ENCODE results near the gene TMEM219.
"Not testable (repeated sequence)": the region's sequence is repeated elsewhere in the genome, so short reads cannot be mapped to it uniquely, and the experiment has no call there.

TMEM219 gene, protein sequence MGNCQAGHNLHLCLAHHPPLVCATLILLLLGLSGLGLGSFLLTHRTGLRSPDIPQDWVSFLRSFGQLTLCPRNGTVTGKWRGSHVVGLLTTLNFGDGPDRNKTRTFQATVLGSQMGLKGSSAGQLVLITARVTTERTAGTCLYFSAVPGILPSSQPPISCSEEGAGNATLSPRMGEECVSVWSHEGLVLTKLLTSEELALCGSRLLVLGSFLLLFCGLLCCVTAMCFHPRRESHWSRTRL

GRCh38 chr16:29961479-29962343 is at the start of gene TMEM219:
Gene TMEM219, plus strand, starts transcription at chr16:29962079. Its CDS starts 1,065 bp downstream, at chr16:29963144.
- DNase-seq (ENCODE audit: low read depth in 3 of 3) = peak; percentile 86 to 90 (median 88)

DNA sequence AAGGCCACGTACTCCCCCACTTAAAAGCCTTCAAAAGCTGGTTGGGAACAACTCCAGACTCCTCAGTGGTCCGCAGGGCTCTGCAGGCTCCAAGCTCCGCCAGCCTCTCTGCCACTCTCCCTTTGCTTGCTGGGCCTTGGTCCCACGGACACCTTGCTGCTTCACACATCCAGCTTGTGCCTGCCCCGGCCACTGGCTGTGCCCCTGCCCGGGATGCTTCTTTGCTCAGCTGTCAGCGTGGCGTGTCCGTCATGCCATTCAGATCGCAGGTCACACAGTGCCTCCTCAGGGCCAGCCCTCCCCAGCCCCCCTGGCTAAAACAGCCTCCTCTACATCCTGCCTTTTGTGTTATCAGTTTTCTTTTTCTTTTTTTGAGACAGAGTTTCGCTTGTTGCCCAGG is 49.8 kb upstream of the TMEM219 start:
- no peak for DNase-seq (ENCODE audit: low read depth in 3 of 3)

DNA sequence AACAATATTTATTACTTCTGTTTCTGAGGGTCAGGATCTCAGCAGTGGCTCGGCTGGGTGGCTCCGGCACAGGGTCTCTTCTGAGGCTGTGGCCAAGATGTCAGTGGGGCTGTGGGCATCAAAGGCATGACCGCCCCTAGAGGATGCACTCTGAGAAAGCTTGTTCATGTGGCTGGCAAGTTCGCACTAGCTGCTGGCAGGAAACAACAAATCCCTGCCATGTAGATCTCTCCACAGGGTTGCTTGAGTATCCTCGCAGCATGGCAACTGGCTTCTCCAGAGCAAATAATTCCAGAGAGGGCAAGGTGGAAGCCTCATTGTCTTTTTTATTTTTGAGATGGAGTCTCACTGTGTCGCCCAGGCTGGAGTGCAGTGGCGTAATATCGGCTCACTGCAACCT is 48.4 kb upstream of the TMEM219 start:
- DNase-seq (ENCODE audit: low read depth in 3 of 3) = no peak

DNA sequence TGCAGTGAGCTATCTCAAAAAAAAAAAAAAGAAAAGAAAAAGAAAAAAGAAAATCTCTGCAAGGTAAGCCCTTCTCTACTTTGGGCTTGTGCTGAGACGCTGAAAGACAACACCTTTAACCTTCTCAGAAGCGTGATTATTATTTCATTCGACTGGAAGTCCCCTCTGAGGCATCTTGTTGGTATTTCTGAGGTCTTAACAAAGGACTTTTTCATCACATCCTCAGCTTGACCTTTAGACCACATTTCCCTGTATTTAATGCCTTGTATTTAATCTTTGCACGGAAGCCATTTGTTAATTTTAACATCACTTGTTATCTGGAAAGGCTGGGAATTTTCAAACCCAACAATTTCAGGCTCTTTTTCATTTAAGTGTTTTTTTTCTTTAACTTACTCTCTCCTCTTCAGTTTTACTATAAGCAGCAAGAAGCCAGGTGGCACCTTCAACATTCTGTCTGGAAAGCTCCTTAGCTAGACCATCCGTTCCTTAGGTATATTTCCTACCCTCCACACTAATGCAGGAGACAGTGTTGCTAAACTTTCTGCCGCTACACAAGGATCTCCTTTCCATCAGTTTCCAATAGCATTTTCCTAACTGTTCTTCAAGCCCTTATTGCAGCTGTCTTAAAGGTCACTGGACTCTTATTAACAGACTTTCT is 46.2 kb upstream of the TMEM219 start:
- DNase-seq (ENCODE audit: low read depth in 3 of 3) = no peak

DNA sequence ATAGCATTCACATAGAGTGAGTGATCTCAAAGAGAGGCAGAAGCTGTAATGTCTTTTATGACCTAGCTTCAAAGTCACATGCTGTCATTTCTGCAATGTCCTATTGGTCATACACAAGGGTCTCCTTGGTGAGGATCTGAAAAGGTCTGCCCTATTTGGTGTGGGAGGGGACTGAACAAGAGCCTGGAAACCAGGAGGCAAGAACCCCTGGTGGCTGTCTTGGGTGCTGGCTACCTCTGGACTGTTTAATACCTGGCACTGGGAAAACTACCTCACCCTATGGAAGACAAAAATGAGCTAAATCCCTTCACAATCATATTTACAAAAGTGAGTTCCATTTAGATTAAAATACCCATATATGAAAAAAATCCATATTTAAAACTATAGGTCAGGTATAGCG is 44.9 kb upstream of the TMEM219 start:
- no peak for DNase-seq (ENCODE audit: low read depth in 3 of 3)

- no peak for DNase-seq (ENCODE audit: low read depth in 3 of 3)
Measured at GRCh38 chr16:29920288-29921033, 41.4 kb upstream of the TMEM219 start.

GRCh38 chr16:29921034-29921385 is 40.9 kb upstream of the TMEM219 start:
- no peak for DNase-seq (ENCODE audit: low read depth in 3 of 3)

- no peak for DNase-seq (ENCODE audit: low read depth in 3 of 3)
Measured at GRCh38 chr16:29922326-29922725, 39.6 kb upstream of the TMEM219 start.

DNA sequence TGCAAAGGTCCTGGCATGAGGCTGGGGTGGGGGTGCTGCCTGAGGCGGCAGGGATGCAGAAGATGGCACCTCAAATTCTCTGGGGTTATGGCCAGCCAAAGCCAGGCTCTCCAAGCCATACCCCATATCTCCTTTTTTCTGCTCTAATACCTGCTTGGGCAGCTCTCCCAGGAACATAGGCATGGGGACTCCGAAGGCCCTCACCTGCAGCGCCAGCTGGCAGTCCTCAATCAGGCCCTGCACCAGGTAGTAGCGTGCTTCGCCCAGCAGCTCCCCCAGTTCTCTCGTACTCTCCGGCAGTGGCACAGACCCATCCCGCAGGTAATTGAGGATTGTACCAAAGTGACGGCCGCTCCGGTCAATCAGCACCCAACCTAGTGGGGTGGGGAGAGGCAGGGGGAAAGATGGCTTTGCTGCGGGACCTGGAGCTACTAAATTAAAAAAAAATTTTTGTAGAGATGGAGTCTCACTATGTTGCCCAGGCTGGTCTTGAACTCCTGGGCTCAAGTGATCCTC is 38.8 kb upstream of the TMEM219 start:
- no peak for DNase-seq (ENCODE audit: low read depth in 3 of 3)

GRCh38 chr16:29925105-29925756 is 36.6 kb upstream of the TMEM219 start:
- no peak for DNase-seq (ENCODE audit: low read depth in 3 of 3)

- DNase-seq (ENCODE audit: low read depth in 3 of 3) = peak; percentile 76 to 86 (median 81)
Measured at GRCh38 chr16:29925781-29926710, 35.8 kb upstream of the TMEM219 start, which contains the start of gene KCTD13. Gene KCTD13, minus strand, starts transcription at chr16:29926226. Its CDS starts 193 bp downstream, at chr16:29926033.

- DNase-seq (ENCODE audit: low read depth in 3 of 3) = no peak
Measured at GRCh38 chr16:29926711-29927052, 35.2 kb upstream of the TMEM219 start.

GRCh38 chr16:29927070-29927905 is 34.6 kb upstream of the TMEM219 start:
- DNase-seq (ENCODE audit: low read depth in 3 of 3) = no peak

DNA sequence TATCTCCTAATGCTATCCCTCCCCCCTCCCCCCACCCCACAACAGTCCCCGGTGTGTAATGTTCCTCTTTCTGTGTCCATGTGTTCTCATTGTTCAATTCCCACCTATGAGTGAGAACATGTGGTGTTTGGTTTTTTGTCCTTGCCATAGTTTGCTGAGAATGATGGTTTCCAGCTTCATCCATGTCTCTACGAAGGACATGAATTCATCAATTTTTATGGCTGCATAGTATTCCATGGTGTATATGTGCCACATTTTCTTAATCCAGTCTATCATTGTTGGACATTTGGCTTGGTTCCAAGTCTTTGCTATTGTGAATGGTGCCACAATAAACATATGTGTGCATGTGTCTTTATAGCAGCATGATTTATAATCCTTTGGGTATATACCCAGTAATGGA is 30.1 kb upstream of the TMEM219 start:
- DNase-seq (ENCODE audit: low read depth in 3 of 3) = not testable (repeated sequence)

DNA sequence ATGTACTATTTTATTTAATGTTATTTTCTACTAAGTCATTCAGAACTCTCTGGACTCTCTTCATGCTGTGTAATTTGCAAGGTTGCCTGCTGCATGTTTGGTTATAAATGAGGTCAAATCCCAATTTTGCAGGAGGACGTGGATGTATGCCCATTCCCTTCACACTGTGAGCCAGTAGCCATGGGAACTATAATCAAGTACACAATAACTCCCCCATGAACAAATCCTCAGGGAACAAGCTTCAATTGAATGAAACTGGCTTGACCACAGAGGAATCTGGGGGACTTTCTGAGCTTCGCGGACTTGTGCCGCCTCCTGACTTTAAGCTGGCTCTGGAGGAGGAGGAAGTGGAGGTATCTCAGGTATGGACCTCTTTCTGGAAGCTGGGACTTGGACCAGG is 21.2 kb upstream of the TMEM219 start:
- DNase-seq (ENCODE audit: low read depth in 3 of 3) = no peak

DNA sequence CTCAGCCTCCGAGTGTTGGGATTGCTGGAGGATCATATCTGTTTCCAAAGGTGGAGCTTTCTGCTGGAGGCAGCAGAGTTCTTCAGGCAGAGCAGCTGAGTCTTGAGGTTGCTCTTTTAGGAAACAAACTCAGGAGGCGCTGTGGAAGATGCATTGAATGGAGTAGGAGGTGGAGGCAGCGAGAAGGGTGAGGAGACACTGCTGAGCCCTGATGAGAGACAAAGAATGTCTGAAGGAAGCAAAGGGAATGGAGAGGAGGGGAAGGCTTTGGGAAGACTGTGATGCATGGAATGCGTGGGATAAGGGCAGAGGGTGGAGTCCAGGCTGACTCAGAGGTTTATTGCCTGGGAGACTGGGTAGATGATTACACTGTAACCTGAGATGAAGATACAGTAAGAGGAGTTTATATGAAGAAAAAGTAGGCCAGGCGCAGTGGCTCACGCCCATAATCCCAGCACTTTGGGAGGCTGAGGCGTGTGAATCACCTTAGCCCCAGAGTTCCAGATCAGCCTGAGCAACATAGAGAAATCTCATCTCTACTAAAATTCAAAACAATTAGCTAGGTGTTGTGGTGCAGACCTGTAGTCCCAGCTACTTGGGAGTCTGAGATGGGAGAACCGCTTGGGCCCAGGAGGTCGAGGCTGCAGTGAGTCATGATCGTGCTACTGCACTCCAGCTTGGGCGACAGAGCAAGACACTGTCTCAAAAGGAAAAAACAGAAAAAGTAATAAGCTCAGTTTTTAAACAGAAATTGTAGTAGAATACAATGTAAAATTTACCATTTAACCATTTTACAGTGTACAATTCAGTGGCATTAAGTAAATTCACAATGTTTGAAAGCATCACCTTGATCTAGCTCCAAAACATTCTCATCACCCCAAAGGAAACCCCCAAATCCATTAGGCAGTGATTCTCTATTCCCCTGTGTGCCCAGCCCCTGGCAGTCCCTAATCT is 17.8 kb upstream of the TMEM219 start:
- no peak for DNase-seq (ENCODE audit: low read depth in 3 of 3)

GRCh38 chr16:29947897-29948296 is 14.0 kb upstream of the TMEM219 start:
- DNase-seq (ENCODE audit: low read depth in 3 of 3) = no peak
